OCI-LY1 (cell line): ENCODE measurements around the gene TRPV4.
"Not testable (repeated sequence)": the region's sequence is repeated elsewhere in the genome, so short reads cannot be mapped to it uniquely, and the experiment has no call there.

Source experiments
- H2AFZ ChIP-seq: fragments of 200-600 bp; sonication (generic), shearing (Covaris generic); 2 replicates; pipeline ENCODE4 v1.6.0; 2014; ENCODE audit warnings: antibody characterized with exemption, mild to moderate bottlenecking, low read length
- H3F3A ChIP-seq: fragments of 200-600 bp; sonication (generic), shearing (Covaris generic); 2 replicates; pipeline ENCODE4 v1.6.0; 2014; ENCODE audit warnings: mild to moderate bottlenecking, antibody characterized with exemption, low read length, moderate library complexity; ENCODE audit not compliant: insufficient read depth
- H3K27ac ChIP-seq: fragments of 200-600 bp; sonication (generic); 2 replicates; pipeline ENCODE4 v1.5.1; 2014; ENCODE audit warnings: low read length, mixed run types, mild to moderate bottlenecking, low read depth; ENCODE audit not compliant: poor library complexity, severe bottlenecking
- H3K27me3 ChIP-seq: fragments of 200-600 bp; sonication (generic); 2 replicates; pipeline ENCODE4 v1.6.0; 2014; ENCODE audit warnings: antibody characterized with exemption, mild to moderate bottlenecking, low read length, moderate library complexity; ENCODE audit not compliant: insufficient read depth
- H3K36me3 ChIP-seq: fragments of 200-600 bp; sonication (generic); 2 replicates; pipeline ENCODE4 v1.6.1; 2014; ENCODE audit warnings: mild to moderate bottlenecking, antibody characterized with exemption, low read length, moderate library complexity, mixed read lengths; ENCODE audit not compliant: insufficient read depth
- H3K4me1 ChIP-seq: fragments of 200-600 bp; sonication (generic); 2 replicates; pipeline ENCODE4 v1.5.1; 2014; ENCODE audit warnings: mild to moderate bottlenecking, low read length, moderate library complexity; ENCODE audit not compliant: insufficient read depth, severe bottlenecking
- H3K4me2 ChIP-seq: fragments of 200-600 bp; sonication (generic), shearing (Covaris generic); 2 replicates; pipeline ENCODE4 v1.6.1; 2014; ENCODE audit warnings: low read length
- H3K4me3 ChIP-seq: fragments of 200-600 bp; sonication (generic); 2 replicates; pipeline ENCODE4 v1.5.1; 2014; ENCODE audit warnings: low read length, low read depth, mild to moderate bottlenecking, mixed read lengths; ENCODE audit not compliant: poor library complexity, severe bottlenecking
- H3K79me2 ChIP-seq: fragments of 200-600 bp; shearing (Covaris generic); 2 replicates; pipeline ENCODE4 v1.6.1; 2016; ENCODE audit warnings: mixed run types, low read length, mixed read lengths; ENCODE audit not compliant: insufficient read depth
- H3K9ac ChIP-seq: fragments of 200-600 bp; sonication (generic), shearing (Covaris generic); 2 replicates; pipeline ENCODE4 v1.6.1; 2014; ENCODE audit warnings: mild to moderate bottlenecking, low read length, mixed read lengths
- H3K9me2 ChIP-seq: fragments of 200-600 bp; sonication (generic), shearing (Covaris generic); 2 replicates; pipeline ENCODE4 v1.6.1; 2014; ENCODE audit warnings: low read depth, mild to moderate bottlenecking, low read length, mixed read lengths
- H3K9me3 ChIP-seq: fragments of 200-600 bp; shearing (Covaris generic); 2 replicates; pipeline ENCODE4 v1.6.1; 2014; ENCODE audit warnings: low read length, mixed read lengths
- H4K20me1 ChIP-seq: fragments of 200-600 bp; sonication (generic), shearing (Covaris generic); 2 replicates; pipeline ENCODE4 v1.6.0; 2016; ENCODE audit warnings: mild to moderate bottlenecking, low read length; ENCODE audit not compliant: insufficient read depth
- EZH2 ChIP-seq: fragments of 200-600 bp; sonication (generic), shearing (Covaris generic); IDR thresholded peaks from 2 replicates; pipeline ENCODE4 v1.8.0; 2017; ENCODE audit warnings: borderline replicate concordance, mixed run types, mild to moderate bottlenecking, antibody characterized with exemption, low read length, moderate library complexity, mixed read lengths
- TF ChIP-seq, protein P1 (sequence below): fragments of 200-600 bp; sonication (generic), shearing (Covaris generic); IDR thresholded peaks from 2 replicates; pipeline ENCODE4 v1.5.1; 2017; ENCODE audit warnings: mild to moderate bottlenecking, antibody characterized with exemption, low read length, moderate library complexity, mixed read lengths

TRPV4 gene

DNA sequence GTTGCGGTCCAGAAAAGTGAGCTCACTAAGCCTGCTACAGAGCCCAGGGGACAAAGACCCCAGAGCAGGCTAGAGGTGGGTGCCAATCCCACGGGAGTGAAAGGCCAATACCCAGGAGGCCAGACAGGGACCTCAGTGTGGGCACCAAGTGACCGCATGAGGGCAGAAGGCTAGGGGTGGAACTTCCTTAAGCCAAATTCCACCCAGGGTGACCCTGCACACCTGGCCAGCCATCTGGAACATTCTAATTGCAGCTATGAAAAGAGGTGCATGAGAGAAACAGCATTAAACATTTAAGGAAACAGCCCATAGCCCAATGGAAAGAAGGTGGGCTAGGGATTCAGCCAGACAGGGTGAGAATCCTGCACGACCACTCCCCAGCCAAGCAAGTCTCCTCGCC is 27.8 kb upstream of the TRPV4 start:
- no peaks in the 10 kb centered on the region for H3K9me3 ChIP-seq
- no peaks in the 10 kb centered on the region for H4K20me1 ChIP-seq
- H3K36me3 ChIP-seq, result no peaks in the 10 kb centered on the region
- TF ChIP-seq EZH2, result no peak
- H3K4me3 ChIP-seq, result no peak overlapping the region
- H3F3A ChIP-seq, result no peaks in the 10 kb centered on the region
- no peak overlapping the region for H3K4me2 ChIP-seq
- no peaks in the 10 kb centered on the region for H3K27me3 ChIP-seq
- no peaks in the 10 kb centered on the region for H3K9me2 ChIP-seq
- no peaks in the 10 kb centered on the region for H3K79me2 ChIP-seq
- peaks cover 5% of the 10 kb centered on the region for H3K4me1 ChIP-seq
- no peak overlapping the region for H3K9ac ChIP-seq
- no peak overlapping the region for H3K27ac ChIP-seq
- H2AFZ ChIP-seq, result no peak overlapping the region

DNA sequence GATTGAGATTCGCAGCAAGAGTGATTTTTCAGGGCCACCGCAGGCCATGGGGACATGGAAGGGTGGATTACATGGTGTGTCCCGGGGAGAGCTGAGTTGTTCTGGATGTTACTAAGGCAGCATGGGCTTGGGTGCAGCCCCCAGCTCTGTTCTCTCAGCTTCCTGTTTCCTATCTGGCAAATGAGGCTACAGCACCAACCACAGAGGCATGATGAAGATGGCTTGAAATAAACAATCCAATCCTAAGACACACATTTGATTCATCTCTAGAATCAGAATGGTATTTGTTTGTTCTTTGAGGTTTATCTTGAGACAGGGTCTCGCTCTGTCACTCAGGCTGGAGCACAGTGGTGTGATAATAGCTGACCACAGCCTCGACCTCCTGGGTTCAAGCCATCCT is 25.6 kb upstream of the TRPV4 start:
- Histone ChIP-seq H3K27ac (no peak overlapping the region), H3K36me3 (no peaks in the 10 kb centered on the region), H3K4me2 (no peak overlapping the region), H2AFZ (no peak overlapping the region), H3K79me2 (no peaks in the 10 kb centered on the region), H3K9me2 (no peaks in the 10 kb centered on the region), H3F3A (no peaks in the 10 kb centered on the region), H3K9ac (no peak overlapping the region), H3K27me3 (no peaks in the 10 kb centered on the region), H3K9me3 (no peaks in the 10 kb centered on the region), H3K4me1 (no peaks in the 10 kb centered on the region), H4K20me1 (no peaks in the 10 kb centered on the region), H3K4me3 (no peak overlapping the region)
- TF ChIP-seq, protein P1, sequence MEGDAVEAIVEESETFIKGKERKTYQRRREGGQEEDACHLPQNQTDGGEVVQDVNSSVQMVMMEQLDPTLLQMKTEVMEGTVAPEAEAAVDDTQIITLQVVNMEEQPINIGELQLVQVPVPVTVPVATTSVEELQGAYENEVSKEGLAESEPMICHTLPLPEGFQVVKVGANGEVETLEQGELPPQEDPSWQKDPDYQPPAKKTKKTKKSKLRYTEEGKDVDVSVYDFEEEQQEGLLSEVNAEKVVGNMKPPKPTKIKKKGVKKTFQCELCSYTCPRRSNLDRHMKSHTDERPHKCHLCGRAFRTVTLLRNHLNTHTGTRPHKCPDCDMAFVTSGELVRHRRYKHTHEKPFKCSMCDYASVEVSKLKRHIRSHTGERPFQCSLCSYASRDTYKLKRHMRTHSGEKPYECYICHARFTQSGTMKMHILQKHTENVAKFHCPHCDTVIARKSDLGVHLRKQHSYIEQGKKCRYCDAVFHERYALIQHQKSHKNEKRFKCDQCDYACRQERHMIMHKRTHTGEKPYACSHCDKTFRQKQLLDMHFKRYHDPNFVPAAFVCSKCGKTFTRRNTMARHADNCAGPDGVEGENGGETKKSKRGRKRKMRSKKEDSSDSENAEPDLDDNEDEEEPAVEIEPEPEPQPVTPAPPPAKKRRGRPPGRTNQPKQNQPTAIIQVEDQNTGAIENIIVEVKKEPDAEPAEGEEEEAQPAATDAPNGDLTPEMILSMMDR, result no peak
- no peak for TF ChIP-seq EZH2

DNA sequence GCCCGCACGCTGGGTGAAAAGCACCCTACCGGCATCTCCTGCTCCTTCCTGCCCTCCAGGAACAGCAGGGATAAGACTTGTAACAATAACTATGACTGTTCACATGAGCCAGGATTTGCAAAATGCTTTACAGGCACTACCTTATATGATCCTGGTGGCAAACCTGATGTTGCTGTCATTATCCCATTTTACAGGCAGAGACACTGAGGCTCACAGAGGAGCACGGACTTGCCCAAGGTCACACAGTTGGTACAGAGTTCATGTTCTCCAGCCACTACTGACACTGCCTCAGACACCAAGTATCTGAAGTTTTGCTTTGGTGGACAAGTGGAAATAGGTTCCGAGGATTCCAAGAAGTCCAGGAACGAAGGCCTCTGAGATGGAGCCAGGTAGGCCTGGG is 24.5 kb upstream of the TRPV4 start:
- H2AFZ ChIP-seq, result no peak overlapping the region
- H3K27ac ChIP-seq, result no peak overlapping the region
- H3K4me3 ChIP-seq, result no peak overlapping the region
- H3K4me2 ChIP-seq, result no peak overlapping the region
- no peaks in the 10 kb centered on the region for H3K4me1 ChIP-seq
- H3K9me2 ChIP-seq, result no peaks in the 10 kb centered on the region
- H3K9ac ChIP-seq, result no peak overlapping the region
- H3K9me3 ChIP-seq, result no peaks in the 10 kb centered on the region
- no peaks in the 10 kb centered on the region for H3K27me3 ChIP-seq
- H3F3A ChIP-seq, result no peaks in the 10 kb centered on the region
- H3K36me3 ChIP-seq, result no peaks in the 10 kb centered on the region
- TF ChIP-seq EZH2, result no peak
- TF ChIP-seq, protein P1, result no peak
- H3K79me2 ChIP-seq, result no peaks in the 10 kb centered on the region
- H4K20me1 ChIP-seq, result no peaks in the 10 kb centered on the region

DNA sequence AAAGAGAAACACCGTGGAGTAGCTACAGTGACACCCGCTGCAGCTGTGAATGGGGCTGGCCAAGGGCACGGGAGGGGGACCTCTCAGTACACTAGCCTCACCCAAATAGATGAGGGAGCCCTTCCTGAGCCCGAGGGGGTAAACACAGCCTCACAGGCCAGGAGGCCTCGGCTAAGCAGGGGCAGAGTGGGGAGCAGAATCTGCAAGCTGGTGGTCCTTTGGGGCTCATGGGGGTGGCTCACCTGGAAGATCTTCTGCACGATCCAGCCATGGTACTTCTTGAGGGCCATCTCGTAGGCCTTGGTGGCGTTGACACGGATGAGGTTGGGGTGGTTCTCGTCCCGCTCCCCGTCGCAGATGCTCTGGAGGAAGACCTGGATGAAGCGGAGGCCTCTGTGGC is 22.2 kb upstream of the TRPV4 start:
- Histone ChIP-seq H3K4me2 (no peak overlapping the region), H3K9ac (no peak overlapping the region)

DNA sequence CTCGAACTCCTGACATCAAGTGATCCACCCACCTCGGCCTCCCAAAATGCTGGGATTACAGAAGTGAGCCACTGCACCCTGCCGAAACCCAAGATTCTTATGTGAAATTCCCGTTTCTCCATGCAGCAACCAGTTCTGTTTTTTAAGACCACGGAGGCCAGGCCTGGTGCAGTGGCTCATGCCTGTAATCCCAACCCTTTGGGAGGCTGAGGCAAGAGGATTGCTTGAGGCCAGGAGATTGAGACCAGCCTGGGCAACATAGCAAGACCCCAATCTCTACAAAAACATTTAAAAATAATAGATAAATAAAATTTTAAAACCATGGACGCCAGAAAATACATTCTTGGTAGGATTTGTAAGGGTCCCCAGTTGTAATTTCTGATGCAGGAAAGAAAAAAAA is 17.3 kb upstream of the TRPV4 start:
- H3K4me2 ChIP-seq, H3K4me1 ChIP-seq, H3K27ac ChIP-seq, H3K79me2 ChIP-seq, H2AFZ ChIP-seq, H3K36me3 ChIP-seq, H3K27me3 ChIP-seq, H3K9me2 ChIP-seq, H3K9ac ChIP-seq, H3F3A ChIP-seq, H3K4me3 ChIP-seq, H3K9me3 ChIP-seq, H4K20me1 ChIP-seq: not testable (repeated sequence)

More for the DNA sequence above, 22.2 kb upstream of the TRPV4 start:
- Histone ChIP-seq H3F3A (no peaks in the 10 kb centered on the region), H2AFZ (no peak overlapping the region), H3K27me3 (no peaks in the 10 kb centered on the region), H3K9me3 (no peaks in the 10 kb centered on the region), H3K4me1 (no peaks in the 10 kb centered on the region), H4K20me1 (no peaks in the 10 kb centered on the region), H3K9me2 (no peaks in the 10 kb centered on the region), H3K27ac (no peak overlapping the region), H3K79me2 (no peaks in the 10 kb centered on the region), H3K4me3 (no peak overlapping the region), H3K36me3 (no peaks in the 10 kb centered on the region)
- TF ChIP-seq, protein P1, result no peak
- TF ChIP-seq EZH2, result no peak
